ENCODE measurements around the gene MANSC1. TPM values are rescaled to one million over a fixed set of nuclear protein-coding genes. Genes with fewer than 3 reads are reported as not detected.

MANSC1 gene
- total RNA-seq (2014; rRNA removed; shearing (Covaris generic)): 13.6 and 14.9 TPM in 2 replicates
- 30.9 and 34.9 TPM in 2 replicates for polyA plus RNA-seq (2015; cell fraction: cytosol; rRNA removed)
- polyA plus RNA-seq (2015; cell fraction: nucleus; rRNA removed): 22.4 and 23.2 TPM in 2 replicates

GRCh38 chr12:12349711-12350665 is at the start of gene MANSC1:
TSS of gene MANSC1 (minus strand) at chr12:12350242. CDS start at chr12:12343314, 6,928 bp downstream.
- in situ Hi-C loops (cut with HindIII; ENCODE audit: low pct_unique_long_range_greater_than_20kb, low sequenced_read_pairs): no loop called here

GRCh38 chr12:12399161-12399560 is 49.1 kb upstream of the MANSC1 start:
- in situ Hi-C loops (cut with HindIII; ENCODE audit: low pct_unique_long_range_greater_than_20kb, low sequenced_read_pairs): no loop called here
- DNase-seq (ENCODE audit: low read depth, low spot score): no peak

More at GRCh38 chr12:12349711-12350665, at the start of gene MANSC1:
- DNase-seq (ENCODE audit: low read depth, low spot score): no peak

- in situ Hi-C loops (cut with HindIII; ENCODE audit: low pct_unique_long_range_greater_than_20kb, low sequenced_read_pairs): no loop called here
- peak; percentile 46 for DNase-seq (ENCODE audit: low read depth, low spot score)
Measured at GRCh38 chr12:12398026-12398859, 48.2 kb upstream of the MANSC1 start.

GRCh38 chr12:12397184-12397583 is 47.1 kb upstream of the MANSC1 start:
- in situ Hi-C loops (cut with HindIII; ENCODE audit: low pct_unique_long_range_greater_than_20kb, low sequenced_read_pairs): no loop called here
- DNase-seq (ENCODE audit: low read depth, low spot score): no peak

GRCh38 chr12:12396694-12397093 is 46.7 kb upstream of the MANSC1 start:
- in situ Hi-C loops (cut with HindIII; ENCODE audit: low pct_unique_long_range_greater_than_20kb, low sequenced_read_pairs): no loop called here
- DNase-seq (ENCODE audit: low read depth, low spot score): no peak

GRCh38 chr12:12393171-12393570 is 43.1 kb upstream of the MANSC1 start:
- DNase-seq (ENCODE audit: low read depth, low spot score): no peak
- in situ Hi-C loops (cut with HindIII; ENCODE audit: low pct_unique_long_range_greater_than_20kb, low sequenced_read_pairs): no loop called here

- in situ Hi-C loops (cut with HindIII; ENCODE audit: low pct_unique_long_range_greater_than_20kb, low sequenced_read_pairs): no loop called here
- no peak for DNase-seq (ENCODE audit: low read depth, low spot score)
Measured at GRCh38 chr12:12392413-12392812, 42.4 kb upstream of the MANSC1 start.

GRCh38 chr12:12387501-12387900 is 37.5 kb upstream of the MANSC1 start:
- in situ Hi-C loops (cut with HindIII; ENCODE audit: low pct_unique_long_range_greater_than_20kb, low sequenced_read_pairs): no loop called here
- DNase-seq (ENCODE audit: low read depth, low spot score): peak; percentile 32

- peak; percentile 26 for DNase-seq (ENCODE audit: low read depth, low spot score)
- in situ Hi-C loops (cut with HindIII; ENCODE audit: low pct_unique_long_range_greater_than_20kb, low sequenced_read_pairs): no loop called here
Measured at GRCh38 chr12:12384571-12385340, 34.7 kb upstream of the MANSC1 start.

- in situ Hi-C loops (cut with HindIII; ENCODE audit: low pct_unique_long_range_greater_than_20kb, low sequenced_read_pairs): no loop called here
- DNase-seq (ENCODE audit: low read depth, low spot score): no peak
Measured at GRCh38 chr12:12381982-12382381, 31.9 kb upstream of the MANSC1 start.

GRCh38 chr12:12380949-12381593 is 31.0 kb upstream of the MANSC1 start:
- DNase-seq (ENCODE audit: low read depth, low spot score): no peak
- in situ Hi-C loops (cut with HindIII; ENCODE audit: low pct_unique_long_range_greater_than_20kb, low sequenced_read_pairs): no loop called here

- in situ Hi-C loops (cut with HindIII; ENCODE audit: low pct_unique_long_range_greater_than_20kb, low sequenced_read_pairs): no loop called here
- no peak for DNase-seq (ENCODE audit: low read depth, low spot score)
Measured at GRCh38 chr12:12379831-12380730, 30.0 kb upstream of the MANSC1 start.

GRCh38 chr12:12378616-12379015 is 28.6 kb upstream of the MANSC1 start:
- no peak for DNase-seq (ENCODE audit: low read depth, low spot score)
- in situ Hi-C loops (cut with HindIII; ENCODE audit: low pct_unique_long_range_greater_than_20kb, low sequenced_read_pairs): no loop called here

GRCh38 chr12:12376646-12377448 is 26.8 kb upstream of the MANSC1 start:
- in situ Hi-C loops (cut with HindIII; ENCODE audit: low pct_unique_long_range_greater_than_20kb, low sequenced_read_pairs): no loop called here
- DNase-seq (ENCODE audit: low read depth, low spot score): peak; percentile 87

GRCh38 chr12:12372946-12373722 is 23.1 kb upstream of the MANSC1 start:
- in situ Hi-C loops (cut with HindIII; ENCODE audit: low pct_unique_long_range_greater_than_20kb, low sequenced_read_pairs): no loop called here
- no peak for DNase-seq (ENCODE audit: low read depth, low spot score)

Data from SK-MEL-5 (cell line).